ENCODE data around the gene HMGCS1.

- TF ChIP-seq POLR2A (IDR thresholded peaks at IDR 0.05) = no peak
- TF ChIP-seq, protein P1, sequence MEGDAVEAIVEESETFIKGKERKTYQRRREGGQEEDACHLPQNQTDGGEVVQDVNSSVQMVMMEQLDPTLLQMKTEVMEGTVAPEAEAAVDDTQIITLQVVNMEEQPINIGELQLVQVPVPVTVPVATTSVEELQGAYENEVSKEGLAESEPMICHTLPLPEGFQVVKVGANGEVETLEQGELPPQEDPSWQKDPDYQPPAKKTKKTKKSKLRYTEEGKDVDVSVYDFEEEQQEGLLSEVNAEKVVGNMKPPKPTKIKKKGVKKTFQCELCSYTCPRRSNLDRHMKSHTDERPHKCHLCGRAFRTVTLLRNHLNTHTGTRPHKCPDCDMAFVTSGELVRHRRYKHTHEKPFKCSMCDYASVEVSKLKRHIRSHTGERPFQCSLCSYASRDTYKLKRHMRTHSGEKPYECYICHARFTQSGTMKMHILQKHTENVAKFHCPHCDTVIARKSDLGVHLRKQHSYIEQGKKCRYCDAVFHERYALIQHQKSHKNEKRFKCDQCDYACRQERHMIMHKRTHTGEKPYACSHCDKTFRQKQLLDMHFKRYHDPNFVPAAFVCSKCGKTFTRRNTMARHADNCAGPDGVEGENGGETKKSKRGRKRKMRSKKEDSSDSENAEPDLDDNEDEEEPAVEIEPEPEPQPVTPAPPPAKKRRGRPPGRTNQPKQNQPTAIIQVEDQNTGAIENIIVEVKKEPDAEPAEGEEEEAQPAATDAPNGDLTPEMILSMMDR (IDR thresholded peaks at IDR 0.05) = no peak
These were observed 35.7 kb upstream of the HMGCS1 start for GRCh38 chr5:43348861-43349363.
